Left colon (tissue), 2 donors: Measurements from ENCODE around the gene ALB. TPM values are rescaled to one million over a fixed set of nuclear protein-coding genes. Genes with fewer than 3 reads are reported as not detected.

Source experiments
- total RNA-seq, 2 donors: library from RNA; stranded (reverse); fragmentation: NEBNext Ultra II Directional; extraction: Animal tissue kit (Norgen Biotek cat#: 25700); gene quantifications; one replicate each; pipeline ENCODE4 v1.2.1, GENCODE V29; 2021
- donor health status: DM: no; HTN: no; CAD: no.
- donor health status: DM: yes; HTN: yes; CAD: no.

The ALB gene
- total RNA-seq, 2 donors from 2014 or later: not detected

Other genes with a start within 250 kb of the ALB start
- 10 to 100 TPM; 58.3 to 61.1 TPM for gene ANKRD17, start 145.5 kb upstream of the ALB start, total RNA-seq
- gene AFP, start 31.9 kb downstream of the ALB start, total RNA-seq: not detected
- gene AFM, start 77.5 kb downstream of the ALB start, total RNA-seq: not detected
- 10 to 100 TPM; 27.4 to 36.2 TPM for gene RASSF6, start 216.1 kb downstream of the ALB start, total RNA-seq